NB4 (cell line): ENCODE data around the gene SERPING1.

Source experiments
- DNase-seq: peaks from one replicate; pipeline ENCODE4 v3.0.0; 2010; ENCODE audit warnings: low read depth
- H3K4me3 ChIP-seq: one replicate; pipeline ENCODE4 v1.5.1; 2011; ENCODE audit warnings: mild to moderate bottlenecking, low read depth, low read length, moderate library complexity
- MYC ChIP-seq: IDR thresholded peaks from 2 replicates; pipeline ENCODE4 v1.6.1; 2011; ENCODE audit warnings: low read depth, low read length
- POLR2A ChIP-seq: IDR thresholded peaks from 2 replicates; pipeline ENCODE4 v1.6.1; 2011; ENCODE audit warnings: mild to moderate bottlenecking; ENCODE audit not compliant: insufficient read length; ENCODE audit errors: extremely low read depth
- TF ChIP-seq, protein P1 (sequence below): IDR thresholded peaks from 2 replicates; pipeline ENCODE4 v1.6.1; 2011; ENCODE audit warnings: low read depth, low read length
- TF ChIP-seq, protein P2 (sequence below): IDR thresholded peaks from one replicate; pipeline ENCODE4 v1.5.1; 2012; ENCODE audit warnings: low read depth, low read length

Gene SERPING1

DNA sequence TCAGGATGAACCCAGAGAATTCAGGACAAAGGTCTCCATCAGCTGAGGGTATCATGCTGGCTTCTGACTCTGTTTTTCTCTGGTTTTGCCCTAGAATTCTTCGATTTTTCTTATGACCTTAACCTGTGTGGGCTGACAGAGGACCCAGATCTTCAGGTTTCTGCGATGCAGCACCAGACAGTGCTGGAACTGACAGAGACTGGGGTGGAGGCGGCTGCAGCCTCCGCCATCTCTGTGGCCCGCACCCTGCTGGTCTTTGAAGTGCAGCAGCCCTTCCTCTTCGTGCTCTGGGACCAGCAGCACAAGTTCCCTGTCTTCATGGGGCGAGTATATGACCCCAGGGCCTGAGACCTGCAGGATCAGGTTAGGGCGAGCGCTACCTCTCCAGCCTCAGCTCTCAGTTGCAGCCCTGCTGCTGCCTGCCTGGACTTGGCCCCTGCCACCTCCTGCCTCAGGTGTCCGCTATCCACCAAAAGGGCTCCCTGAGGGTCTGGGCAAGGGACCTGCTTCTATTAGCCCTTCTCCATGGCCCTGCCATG is 16.8 kb downstream of the SERPING1 start:
- DNase-seq: no peak
- TF ChIP-seq, protein P1, sequence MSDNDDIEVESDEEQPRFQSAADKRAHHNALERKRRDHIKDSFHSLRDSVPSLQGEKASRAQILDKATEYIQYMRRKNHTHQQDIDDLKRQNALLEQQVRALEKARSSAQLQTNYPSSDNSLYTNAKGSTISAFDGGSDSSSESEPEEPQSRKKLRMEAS: no peak
- TF ChIP-seq POLR2A (no peak), MYC (no peak)
- TF ChIP-seq, protein P2, sequence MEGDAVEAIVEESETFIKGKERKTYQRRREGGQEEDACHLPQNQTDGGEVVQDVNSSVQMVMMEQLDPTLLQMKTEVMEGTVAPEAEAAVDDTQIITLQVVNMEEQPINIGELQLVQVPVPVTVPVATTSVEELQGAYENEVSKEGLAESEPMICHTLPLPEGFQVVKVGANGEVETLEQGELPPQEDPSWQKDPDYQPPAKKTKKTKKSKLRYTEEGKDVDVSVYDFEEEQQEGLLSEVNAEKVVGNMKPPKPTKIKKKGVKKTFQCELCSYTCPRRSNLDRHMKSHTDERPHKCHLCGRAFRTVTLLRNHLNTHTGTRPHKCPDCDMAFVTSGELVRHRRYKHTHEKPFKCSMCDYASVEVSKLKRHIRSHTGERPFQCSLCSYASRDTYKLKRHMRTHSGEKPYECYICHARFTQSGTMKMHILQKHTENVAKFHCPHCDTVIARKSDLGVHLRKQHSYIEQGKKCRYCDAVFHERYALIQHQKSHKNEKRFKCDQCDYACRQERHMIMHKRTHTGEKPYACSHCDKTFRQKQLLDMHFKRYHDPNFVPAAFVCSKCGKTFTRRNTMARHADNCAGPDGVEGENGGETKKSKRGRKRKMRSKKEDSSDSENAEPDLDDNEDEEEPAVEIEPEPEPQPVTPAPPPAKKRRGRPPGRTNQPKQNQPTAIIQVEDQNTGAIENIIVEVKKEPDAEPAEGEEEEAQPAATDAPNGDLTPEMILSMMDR: no peak
- H3K4me3 ChIP-seq: no peak overlapping the region

DNA sequence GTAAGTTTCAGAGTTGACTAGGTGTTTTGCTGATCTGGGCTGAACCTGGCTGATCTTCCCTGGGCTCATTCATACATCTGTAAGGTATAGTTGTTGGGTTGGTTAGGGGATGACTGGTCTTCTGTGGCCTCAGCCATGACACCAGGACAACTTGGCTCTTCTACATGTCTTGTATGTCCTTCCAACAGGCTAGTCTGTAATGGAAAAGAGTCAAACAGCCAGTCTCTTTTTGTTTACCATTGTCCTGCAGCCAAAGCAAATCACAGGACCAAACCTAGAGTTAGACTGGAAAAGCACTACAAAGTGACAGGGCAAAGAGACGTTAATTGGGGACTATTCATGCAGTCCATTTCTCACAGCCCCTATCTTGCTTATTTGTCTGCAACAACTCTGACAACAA is 17.8 kb downstream of the SERPING1 start:
- H3K4me3 ChIP-seq: no peak overlapping the region
- no peak for DNase-seq
- TF ChIP-seq POLR2A: no peak
- TF ChIP-seq, protein P2: no peak
- no peak for TF ChIP-seq MYC
- TF ChIP-seq, protein P1: no peak

DNA sequence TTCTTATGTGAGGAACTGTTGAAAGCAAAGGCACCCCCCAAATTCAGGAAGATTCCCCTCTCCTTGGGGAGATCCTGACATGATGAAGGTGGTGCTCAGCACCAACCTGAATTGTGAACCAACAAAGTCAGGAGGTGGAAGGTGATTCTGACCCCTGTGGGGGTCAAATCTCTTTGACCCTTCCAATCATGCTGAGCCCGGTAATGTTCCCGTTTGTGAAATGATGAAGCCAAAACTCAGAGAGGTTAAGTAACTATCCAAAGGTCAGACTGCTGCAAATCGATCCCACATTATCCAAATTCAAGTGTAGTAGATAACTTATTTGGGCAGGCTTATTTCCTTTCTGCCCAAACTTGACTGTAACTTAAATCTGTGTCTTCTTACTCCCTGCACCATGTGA is 19.1 kb downstream of the SERPING1 start:
- no peak overlapping the region for H3K4me3 ChIP-seq
- no peak for TF ChIP-seq POLR2A
- TF ChIP-seq, protein P2: no peak
- TF ChIP-seq MYC: no peak
- TF ChIP-seq, protein P1: no peak
- no peak for DNase-seq

DNA sequence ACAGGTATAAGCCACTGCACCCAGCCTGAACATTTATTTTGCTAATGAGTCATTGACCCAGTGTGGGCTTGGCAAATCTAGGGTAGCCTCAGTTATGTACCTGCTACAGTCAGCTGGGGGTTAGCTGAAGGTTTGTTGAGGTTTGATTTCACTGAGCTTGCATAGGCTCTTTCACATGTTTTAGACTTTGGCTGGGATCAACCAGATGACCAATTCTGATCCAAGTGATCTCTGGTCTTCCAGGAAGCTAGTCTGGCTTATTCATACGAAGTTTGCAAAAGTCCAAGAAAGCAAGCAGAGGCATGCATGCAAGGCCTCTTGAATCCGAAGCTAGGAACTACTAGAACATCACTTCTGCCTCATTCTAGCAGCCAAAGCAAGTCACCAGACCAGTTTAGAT is 21.0 kb downstream of the SERPING1 start:
- TF ChIP-seq, protein P2: no peak
- TF ChIP-seq, protein P1: no peak
- DNase-seq: no peak
- no peak overlapping the region for H3K4me3 ChIP-seq

DNA sequence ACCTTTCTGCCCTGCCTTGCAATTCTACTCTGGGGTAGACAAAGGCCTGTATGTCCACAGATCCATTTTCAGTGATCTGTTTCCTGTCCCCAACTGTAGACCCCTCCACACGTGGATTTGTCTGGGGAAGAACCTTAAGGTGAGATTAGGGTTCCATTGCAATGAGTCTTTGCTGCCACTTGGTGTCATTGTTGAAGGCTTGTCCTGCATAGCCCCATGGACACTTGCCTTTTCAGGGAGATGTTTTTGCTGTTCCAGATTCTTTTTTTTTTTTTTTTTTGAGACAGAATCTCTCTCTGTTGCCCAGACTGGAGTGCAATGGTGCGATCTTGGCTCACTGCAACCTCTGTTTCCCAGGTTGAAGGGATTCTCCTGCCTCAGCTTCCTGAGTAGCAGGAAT is 21.8 kb downstream of the SERPING1 start:
- TF ChIP-seq POLR2A: no peak
- TF ChIP-seq, protein P2: peak; percentile 45
- no peak for DNase-seq
- H3K4me3 ChIP-seq: no peak overlapping the region

DNA sequence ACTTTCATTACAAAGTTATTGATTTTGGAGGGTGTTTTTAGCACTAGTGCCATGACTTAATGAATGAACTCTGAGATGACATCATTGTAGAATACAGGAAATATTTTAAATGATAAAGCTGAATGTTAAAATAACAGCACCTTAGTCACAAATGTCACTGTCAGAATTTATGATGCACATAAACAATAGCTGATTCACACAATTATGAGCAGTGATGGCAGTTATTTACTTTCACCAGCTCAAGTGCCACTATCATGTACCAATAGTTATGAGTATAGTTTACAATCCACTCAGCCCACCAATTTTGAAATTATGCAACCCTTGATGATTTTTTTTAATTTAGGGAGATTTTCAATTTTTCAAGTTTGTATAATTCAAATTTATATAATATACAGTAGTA is 23.0 kb downstream of the SERPING1 start:
- H3K4me3 ChIP-seq: no peak overlapping the region
- TF ChIP-seq, protein P1: no peak
- DNase-seq: no peak
